Fibroblast of peridontal ligament (primary cell): ENCODE results near the gene TMEM156.
"Not testable (repeated sequence)": the region's sequence is repeated elsewhere in the genome, so short reads cannot be mapped to it uniquely, and the experiment has no call there.

Experiments
- DNase-seq: peaks from one replicate; pipeline ENCODE4 v3.0.0-alpha.2; 2010; ENCODE audit errors: extremely low read depth

Gene TMEM156

DNA sequence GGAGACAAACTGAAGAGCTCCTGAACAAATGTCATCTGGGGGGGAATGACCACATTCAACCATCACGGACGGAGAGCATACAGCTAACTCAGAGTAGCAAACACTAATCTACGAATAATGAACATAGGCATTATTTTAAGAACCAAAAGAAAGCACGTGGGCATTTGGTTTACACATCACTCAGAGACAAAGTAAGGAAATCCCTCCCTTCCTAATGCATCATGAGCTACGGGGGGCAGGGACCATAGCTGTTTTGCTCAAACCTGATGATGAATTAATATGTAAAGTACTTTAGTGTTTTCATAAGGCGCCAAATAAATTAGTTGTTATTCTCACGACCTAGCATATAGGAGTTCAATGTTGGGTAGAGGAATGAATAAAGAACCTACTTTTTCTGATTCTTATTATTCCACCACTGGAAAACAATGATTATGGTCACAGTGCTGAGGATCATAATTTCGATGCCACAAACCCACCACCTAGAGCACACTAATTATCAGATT, 11.7 kb upstream of the TMEM156 start:
- peak; percentile 41 for DNase-seq

DNA sequence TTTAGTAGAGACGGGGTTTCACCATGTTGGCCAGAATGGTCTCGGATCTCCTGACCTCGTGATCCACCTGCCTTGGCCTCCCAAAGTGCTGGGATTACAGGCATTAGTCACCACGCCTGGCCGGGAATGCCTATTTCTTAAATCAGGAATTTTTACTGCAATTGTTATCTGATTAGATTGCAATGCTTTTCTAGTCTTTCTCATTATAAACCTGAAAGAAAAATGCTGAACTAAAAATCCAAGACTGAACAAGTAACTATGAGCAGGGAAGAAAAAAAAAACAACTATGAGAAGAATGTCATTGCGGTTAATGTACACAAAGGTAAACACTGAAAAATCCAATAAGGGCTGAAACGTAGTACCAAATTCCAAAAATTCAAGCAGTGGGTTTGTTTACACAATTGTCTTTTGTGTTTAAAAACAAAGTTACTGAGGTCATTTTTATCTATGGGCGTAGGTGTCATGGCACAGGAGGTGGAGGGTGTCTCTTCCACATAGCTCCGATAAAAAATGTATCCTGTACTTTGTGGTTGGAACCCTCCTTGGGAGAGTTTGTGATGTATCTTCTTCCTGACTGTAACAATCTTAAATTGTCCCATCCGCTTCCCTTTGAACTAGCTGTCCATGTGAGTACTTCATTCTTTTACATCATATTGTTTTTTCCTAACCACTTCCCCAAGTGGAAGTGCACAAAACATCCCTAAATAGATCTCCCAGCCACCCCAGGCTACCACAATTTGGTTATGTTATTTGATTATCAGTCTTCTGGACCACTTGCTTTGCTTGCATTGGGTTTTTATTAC, 11.1 kb upstream of the TMEM156 start:
- peak; percentile 10 for DNase-seq

DNA sequence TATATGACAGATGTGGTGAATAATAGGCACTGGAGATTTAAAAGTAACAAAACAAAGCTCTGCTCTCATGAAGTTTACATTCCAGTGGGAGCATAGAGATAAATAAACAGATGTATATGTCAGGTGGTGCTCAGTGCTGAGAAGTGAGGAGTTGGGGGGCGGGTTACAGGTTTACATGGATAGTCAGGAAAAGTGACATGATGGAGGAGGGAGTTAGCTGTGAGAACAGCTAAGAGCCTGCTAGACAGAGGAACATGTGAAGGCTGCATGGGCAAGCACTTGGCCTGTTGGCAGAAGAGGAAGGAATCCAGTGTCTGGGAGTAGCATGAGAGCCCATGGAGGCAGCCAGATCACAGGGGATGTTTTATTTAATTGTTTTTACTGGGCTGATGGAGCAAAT, 10.2 kb upstream of the TMEM156 start:
- no peak for DNase-seq

DNA sequence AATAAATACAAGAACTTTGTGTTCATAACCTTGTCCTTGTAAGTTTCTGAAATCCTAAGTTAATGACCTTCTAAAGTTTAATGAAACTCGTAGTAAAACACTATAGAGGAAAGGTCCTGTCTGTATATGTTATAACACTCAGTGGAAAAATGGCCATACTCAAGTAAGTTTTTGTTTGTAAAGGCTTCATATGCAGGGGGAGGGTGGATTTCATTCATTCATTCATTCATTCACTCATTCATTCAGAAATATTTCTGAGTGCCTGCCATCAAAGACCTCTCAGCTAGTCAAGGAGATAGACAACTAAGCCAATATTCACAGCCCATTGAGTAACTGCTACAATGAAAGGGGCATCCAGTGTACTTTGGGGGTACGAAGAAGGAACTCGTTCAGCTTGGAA, 6.9 kb upstream of the TMEM156 start:
- no peak for DNase-seq

DNA sequence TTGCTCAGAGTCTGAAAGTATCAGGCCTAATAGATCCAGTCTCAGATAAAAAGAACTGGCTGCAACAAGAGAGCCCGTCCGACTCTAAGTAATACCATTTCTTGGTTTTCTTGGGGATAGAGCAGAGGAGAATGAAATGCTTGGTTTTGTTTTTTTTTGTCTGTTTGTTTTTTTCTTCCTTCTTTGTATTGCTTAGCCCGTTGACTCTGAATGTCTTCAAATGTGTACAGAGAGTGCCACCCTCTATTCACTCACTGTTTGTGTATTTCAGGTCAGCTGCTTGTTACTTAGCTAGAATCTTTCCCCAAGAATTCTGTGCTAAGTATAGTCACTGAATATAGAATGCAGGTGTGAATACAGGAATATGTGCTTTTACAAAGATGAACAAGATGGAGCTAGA, 5.7 kb upstream of the TMEM156 start:
- DNase-seq, result no peak

DNA sequence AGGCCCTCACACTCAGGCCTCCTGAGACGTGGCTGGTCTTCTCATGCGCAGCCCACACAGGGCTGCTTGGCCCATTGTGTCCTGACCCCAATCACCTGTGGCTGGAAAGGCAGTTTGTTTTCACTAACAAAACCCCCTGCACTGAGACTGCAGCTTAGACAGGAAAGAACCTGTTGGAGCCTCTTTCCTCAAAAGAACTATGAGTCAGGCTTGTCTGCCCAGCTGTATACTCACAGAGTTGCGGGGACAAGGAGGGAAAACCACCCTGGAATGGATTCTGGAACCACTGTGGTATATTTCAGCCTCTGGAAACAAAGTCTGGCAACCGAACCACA, 5.2 kb upstream of the TMEM156 start:
- peak; percentile 40 for DNase-seq

DNA sequence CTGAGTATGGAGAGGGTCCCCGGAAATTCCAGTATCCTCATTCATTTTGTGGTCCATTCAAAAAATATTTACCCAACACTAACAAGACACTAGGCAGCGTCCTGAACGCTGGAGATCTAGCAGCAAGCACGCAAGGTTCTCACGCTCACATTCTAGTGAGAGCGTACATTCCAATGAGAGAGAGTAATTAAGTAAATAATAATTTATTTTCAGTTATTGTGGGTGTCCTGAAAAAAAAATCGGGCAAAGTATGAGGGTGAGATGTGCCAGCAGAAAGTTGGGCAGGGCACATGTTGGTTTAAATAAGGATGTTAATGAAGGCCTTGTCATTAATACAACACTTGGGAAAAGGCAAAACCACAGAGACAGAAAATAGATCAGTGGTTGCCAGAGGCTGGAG, 4.0 kb upstream of the TMEM156 start:
- no peak for DNase-seq

DNA sequence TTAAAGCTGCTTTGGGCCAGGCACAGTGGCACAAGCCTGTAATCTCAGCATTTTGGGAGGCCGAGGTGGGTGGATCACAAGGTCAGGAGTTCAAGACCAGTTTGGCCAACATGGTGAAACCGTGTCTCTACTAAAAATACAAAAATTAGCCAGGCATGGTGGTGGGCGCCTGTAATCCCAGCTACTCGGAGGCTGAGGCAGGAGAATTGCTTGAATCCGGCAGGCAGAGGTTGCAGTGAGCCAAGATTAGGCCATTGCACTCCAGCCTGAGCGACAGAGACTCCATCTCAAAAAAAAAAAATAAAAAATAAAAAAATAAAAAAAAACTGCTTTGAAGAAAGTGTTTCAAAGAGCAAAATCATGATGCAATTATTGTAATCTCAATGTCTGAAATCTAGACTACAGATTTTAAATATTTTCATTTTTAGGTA, 604 bp downstream of the TMEM156 start:
- DNase-seq, result not testable (repeated sequence)

DNA sequence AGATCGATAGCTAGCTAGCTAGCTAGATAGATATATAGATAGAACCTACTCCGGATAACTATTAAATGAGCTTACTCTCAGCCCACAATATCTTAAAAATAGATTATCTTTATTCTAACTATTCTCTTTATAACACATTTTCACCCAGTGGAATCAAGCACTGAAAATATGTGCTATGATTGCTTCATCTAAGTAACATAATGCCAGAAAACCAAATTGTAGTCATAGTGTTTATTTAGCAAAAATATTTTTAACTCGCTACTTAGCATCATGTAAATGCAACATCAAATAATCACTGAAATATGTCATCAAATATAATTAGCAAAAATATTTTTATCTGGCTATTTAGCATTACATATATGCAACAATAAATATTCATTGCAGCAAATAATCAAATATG, 1.5 kb downstream of the TMEM156 start:
- peak; percentile 52 for DNase-seq

DNA sequence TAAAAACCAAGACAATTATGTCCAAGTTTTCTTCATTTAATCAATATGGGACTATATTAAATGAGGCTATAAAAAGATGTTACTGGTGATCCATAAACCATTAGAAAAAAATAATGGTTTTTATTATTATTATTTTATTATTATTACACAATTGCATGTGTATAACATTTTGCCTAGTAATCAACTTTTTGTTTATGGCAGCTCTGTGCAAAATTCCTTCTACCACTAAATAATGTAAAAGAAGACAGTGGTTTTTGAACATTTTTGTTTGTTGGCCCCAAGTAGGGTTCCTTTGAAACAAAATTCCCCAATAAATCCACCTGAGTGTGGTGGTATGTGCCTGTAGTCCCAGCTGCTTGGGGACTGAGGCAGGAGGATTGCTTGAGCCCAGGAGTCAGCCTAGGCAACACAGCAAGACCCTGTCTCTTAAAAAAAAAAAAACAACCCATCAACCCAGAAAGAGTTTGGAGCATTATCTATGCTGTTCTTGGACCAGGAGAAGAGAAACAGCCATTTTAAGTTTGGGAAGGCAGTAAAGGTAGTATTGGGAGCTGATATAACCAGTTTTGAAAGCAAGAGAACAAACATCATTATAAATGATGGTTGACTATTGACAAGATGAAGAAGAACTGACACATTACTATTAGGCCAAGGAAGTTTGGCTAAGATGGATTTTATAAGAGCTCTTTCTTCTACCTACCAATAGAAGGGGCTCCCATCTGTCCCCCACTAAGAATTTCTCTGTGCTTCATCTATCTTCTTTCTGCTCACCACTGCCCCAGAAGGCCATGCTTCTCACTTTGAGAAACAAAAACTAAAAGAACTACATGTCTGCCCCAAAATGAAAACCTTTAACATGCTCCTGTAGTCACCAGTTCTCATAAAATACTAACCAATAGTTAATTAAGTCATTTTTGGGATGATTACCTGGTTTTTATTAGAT, 2.2 kb downstream of the TMEM156 start:
- DNase-seq, result no peak

DNA sequence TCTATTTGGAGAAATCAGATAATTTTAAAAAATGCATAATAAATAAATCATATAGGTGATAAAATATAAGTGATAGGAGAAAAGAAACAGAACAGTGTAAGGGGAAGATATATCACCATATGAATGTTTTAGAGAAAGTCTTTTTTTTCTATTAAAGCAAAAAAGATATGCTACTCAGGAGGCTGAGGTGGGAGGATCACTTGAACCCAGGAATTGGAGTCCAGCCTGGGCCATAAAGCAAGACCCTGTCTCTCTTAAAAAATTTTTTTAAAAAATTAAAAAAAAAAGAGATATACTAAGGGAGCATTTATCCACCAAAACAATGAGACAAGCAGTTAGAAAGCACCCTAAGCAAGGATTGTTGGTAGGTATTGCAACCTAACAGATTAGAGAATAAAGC, 6.1 kb downstream of the TMEM156 start:
- no peak for DNase-seq

DNA sequence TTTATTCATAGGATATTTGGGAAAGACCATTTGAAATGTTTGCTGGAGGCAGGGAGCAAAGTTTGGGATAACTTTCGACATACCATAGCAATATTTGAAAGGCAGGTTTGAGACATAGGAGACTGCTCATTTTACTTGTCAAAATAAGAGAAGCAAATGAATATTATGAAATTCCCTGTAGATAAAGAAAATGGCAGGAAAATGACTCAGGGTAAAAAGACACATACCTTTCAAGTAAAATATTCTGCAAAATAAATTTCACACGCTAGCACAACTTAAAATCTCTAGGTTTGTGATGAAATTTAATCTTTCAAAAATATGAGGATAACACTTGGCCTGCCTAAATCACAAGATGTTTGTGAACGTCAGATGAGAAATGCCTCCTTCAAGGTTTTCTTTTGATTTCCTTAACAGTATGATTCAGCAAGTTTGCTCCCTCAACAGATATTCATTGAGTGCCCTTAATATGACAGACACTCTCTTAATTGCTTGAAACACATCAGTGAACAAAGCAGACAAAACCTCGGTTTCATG, 6.6 kb downstream of the TMEM156 start:
- DNase-seq, result peak; percentile 24

DNA sequence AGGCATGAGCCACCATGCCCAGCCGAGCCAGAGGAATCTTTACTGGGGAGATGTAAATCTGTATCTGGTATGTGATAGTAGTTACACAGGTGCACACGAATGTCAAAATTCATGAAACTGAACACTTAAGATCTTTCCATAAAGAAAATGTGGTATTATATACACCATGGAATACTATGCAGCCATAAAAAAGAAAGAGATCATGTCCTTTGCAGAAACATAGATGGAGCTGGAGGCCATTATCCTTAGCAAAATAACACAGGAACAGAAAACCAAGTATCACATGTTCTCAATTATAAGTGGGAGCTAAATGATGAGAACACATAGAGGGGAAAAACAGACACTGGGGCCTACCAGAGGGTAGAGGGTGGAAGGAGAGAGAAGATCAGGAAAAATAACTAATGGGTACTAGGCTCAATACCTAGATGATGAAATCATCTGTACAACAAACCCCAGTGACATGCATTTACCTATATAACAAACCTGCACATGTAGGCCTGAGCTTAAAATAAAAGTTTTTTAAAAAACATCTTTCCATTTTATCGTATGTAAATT, 7.8 kb downstream of the TMEM156 start:
- no peak for DNase-seq

DNA sequence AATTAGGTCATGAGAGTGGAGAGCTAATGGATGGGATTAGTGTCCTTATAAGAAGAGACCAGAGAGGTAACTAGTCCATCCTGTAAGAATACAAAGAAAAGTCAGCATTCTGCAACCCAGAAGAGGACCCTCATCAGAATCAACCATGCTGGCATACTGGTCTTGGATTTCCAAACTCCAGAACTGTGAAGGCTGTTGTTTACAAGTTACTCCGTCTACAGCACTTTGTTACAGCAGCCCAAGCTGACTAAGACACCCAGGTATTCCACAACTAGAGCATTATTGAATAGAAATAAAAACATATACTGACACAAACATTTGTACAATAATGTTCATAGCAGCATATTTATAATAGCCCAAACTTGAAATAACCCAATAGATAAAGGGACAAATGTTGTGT, 9.2 kb downstream of the TMEM156 start:
- DNase-seq, result no peak

DNA sequence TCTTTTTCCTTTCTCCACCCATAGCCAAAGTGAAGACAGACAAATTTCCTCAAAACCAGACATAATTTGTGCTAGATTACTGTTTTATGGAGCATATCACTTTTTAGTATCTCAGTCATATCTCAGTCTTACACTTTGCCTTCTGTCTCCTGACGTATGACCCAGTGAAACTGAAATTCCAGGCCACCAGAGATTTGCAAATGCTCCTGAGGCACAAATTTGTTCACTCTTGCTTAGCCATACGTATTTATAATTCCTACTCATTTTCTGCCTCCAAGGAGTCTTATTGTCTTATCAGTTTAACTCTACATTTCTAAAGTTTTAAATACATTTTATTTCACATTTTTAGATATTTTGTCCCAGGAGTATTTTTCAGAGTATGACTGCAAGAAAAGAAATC, 10.0 kb downstream of the TMEM156 start:
- no peak for DNase-seq

DNA sequence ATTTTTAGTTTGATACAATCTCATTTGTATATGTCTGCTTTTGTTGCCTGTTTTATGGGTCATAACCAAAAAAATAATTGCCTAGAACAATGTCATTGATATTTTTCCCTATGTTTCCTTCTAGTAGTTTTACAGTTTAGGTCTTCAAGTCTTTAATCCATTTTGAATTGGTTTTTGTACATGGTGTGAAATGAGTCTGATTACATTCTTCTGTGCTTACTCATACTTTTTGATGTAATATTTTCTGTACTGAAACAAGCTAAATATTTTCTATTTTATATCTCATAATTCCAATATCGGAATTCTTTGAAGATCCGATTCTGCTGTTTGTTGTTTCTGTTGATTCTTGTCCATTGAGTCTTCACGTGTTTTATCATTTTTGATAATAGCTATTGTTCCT, 10.6 kb downstream of the TMEM156 start:
- peak; percentile 16 for DNase-seq

DNA sequence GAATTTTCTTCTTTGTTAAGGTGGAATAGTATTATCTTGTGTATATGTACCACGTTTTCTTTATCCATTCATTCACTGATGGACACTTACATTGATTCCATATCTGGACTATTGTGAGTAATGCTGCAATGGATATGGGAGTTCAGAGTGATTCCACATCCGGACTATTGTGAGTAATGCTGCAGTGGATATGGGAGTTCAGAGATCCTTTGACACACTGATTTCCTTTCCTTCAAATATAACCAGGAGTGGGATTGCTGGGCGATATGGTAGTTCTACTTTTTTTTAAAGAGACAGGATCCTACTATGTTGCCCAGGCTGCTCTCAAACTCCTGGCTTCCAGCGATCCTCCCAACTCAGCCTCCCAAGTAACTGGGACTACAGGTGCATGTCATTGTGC, 12.1 kb downstream of the TMEM156 start:
- DNase-seq, result no peak

DNA sequence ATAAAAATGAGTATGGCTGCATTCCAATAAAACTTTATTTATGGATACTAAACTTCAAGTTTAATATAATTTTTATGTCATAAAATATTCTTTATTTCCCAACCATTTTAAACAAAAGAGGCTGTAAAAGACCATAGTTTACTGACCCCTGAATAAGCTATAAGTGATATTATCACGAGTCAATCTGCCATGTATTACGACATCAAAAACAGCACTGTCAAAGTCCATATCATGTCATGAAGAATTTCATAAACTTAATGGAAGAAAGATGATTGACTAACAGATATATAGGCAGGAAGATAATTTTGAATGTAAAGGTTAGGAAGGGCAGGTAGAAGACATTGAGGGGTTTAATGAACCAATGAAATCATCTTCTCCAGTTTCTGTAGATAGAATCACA, 18.2 kb downstream of the TMEM156 start:
- DNase-seq, result no peak

DNA sequence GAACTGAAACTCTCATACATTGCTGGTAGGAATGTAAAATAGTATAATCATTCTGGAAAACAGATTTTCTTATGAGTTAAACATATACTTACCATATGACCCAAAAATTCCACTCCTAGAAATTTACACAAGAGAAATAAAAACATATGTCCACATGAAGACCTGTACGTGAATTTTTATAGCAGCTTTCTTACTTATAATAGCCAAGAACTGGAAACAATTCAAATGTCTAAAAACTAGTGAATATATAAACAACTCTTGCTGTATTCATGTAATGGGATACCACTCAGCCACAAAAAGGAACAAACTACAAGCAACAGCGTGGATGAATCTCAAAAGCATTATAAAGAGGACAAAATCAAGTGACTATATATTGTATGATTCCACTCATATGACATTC, 27.5 kb downstream of the TMEM156 start:
- DNase-seq, result peak; percentile 38

DNA sequence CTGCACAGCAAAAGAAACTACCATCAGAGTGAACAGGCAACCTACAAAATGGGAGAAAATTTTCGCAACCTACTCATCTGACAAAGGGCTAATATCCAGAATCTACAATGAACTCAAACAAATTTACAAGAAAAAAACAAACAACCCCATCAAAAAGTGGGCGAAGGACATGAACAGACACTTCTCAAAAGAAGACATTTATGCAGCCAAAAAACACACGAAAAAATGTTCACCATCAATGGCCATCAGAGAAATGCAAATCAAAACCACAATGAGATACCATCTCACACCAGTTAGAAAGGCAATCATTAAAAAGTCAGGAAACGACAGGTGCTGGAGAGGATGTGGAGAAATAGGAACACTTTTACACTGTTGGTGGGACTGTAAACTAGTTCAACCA, 30.2 kb downstream of the TMEM156 start:
- not testable (repeated sequence) for DNase-seq

DNA sequence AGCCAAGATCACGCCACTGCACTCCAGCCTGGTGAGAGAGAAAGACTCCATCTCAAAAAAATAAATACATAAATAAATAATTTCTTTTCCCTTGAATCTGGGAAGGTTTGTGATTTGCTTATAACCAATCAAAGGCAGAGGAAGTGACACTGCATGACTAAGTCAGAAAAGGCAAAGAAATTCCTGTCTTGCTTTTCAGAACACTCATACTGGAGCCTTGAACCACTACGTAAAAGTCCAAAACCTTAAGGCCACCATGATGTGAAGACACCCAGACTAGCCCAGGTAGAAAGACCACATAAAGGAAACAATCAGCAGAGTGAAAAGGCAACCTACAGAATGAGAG, 36.6 kb downstream of the TMEM156 start:
- DNase-seq, result no peak

DNA sequence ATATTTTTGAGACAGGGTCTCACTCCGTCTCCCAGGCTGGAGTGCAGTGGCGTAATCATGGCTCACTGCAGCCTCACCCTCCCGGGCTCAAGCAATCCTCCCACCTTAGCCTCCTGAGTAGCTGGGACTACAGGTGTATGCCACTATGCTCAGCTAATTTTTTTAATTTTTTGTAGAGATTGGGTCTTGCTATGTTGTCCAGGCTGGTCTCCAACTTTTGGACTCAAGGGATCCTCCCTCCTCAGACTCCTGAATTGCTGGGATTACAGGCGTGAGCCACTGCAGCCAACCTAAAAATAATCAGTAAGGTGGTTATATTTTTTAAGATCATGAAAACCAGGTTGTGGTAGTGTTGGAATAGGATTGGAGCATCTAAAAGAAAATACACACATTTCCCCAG, 38.1 kb downstream of the TMEM156 start:
- no peak for DNase-seq
